ENCODE results near the gene USP34. TPM values are rescaled to one million over a fixed set of nuclear protein-coding genes. Genes with fewer than 3 reads are reported as not detected.

Gene USP34
- total and polyA plus RNA-seq, 2 of the 8 experiments (the other 6 are each of a cell fraction or from before 2014, with no cell fraction given), result 56.7 to 91.7 TPM

DNA sequence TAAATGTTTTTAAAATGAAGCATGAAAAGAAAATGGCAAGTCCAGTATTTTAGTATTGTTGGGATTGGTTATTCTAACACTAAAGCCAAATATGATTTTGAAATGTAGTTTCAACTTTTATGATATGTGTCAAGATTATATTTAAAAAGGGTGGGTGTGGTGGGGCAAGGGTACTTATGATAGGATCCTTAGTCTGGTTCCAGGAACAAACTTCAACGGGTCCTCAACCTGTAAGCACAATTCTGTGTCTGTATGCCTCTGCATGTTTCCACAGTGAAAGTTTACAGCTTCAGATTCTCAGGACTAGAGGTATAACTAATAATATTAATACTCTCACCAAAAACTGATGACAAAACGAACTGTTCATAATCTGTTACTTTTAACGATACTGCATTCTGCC, 5.8 kb downstream of the USP34 start:
- no peak overlapping the region for H2AK5ac ChIP-seq (ENCODE audit: low read depth, low read length)
- H2BK5ac ChIP-seq (ENCODE audit: low read depth, low read length), result no peak overlapping the region
- H3K9ac ChIP-seq (replicated peaks in 1 of 4; ENCODE audit: extremely low read depth in 1 of 4, low read depth in 3 of 4, low read length in 3 of 4), result no peak overlapping the region
- H3K27me3 ChIP-seq (replicated peaks in 1 of 4; ENCODE audit: control insufficient read depth in 3 of 4, extremely low read depth in 1 of 4, insufficient read depth in 3 of 4, low read length in 3 of 4), result no peaks in the 10 kb centered on the region
- H3K4me1 ChIP-seq (replicated peaks in 1 of 4; ENCODE audit: control insufficient read depth in 3 of 4, insufficient read depth in 4 of 4, low read length in 3 of 4), result peaks cover 0 to 3% (median 0%) of the 10 kb centered on the region in 4 experiments; a peak in 1 of 7 replicates
- H3K18ac ChIP-seq (ENCODE audit: extremely low read depth, low read length), result no peak overlapping the region
- H3K79me2 ChIP-seq (ENCODE audit: control insufficient read depth in 1 of 2, insufficient read depth in 2 of 2, low read length in 2 of 2), result peaks cover 28 to 99% of the 10 kb centered on the region in 2 experiments
- no peaks in the 10 kb centered on the region for H3K79me1 ChIP-seq (ENCODE audit: low read depth, low read length)
- H3K36me3 ChIP-seq (ENCODE audit: control insufficient read depth in 2 of 4, insufficient read depth in 4 of 4, low read length in 3 of 4), result peaks cover 0 to 6% (median 0%) of the 10 kb centered on the region in 4 experiments; a peak in 1 of 8 replicates
- no peak overlapping the region for H3K27ac ChIP-seq (ENCODE audit: low read depth, low read length)
- H3K23me2 ChIP-seq (ENCODE audit: low read depth, low read length), result no peaks in the 10 kb centered on the region
- no peak overlapping the region for H4K5ac ChIP-seq (ENCODE audit: insufficient read length, low read depth, low read length)
- ChIA-PET CTCF (ENCODE audit: partially characterized antibody) (interaction anchor here (4.9 kb wide), 1 partner anchor 38 kb away, joined by 23 read pairs; no protein-coding TSS in a partner anchor), POLR2A (ENCODE audit: partially characterized antibody) (interaction anchor here (0.6 to 3.2 kb wide), 5 partner anchors 12 to 70 kb away, joined by 3 to 8 read pairs (median 3); no protein-coding TSS in a partner anchor)
- FAIRE-seq (no peak), DNase-seq (ENCODE audit: low read depth in 1 of 2, low spot score in 2 of 2) (no peak)
- H4K91ac ChIP-seq (replicated peaks; ENCODE audit: insufficient read length, low read length), result no peak overlapping the region
- WGBS, 2 experiments (ENCODE audit: extremely low coverage in 1 of 2, insufficient coverage in 1 of 2, insufficient read length in 1 of 2, insufficient replicate concordance in 2 of 2, low coverage in 1 of 2, low lambda C conversion rate in 2 of 2, missing lambda C conversion rate in 1 of 2), result 92% methylated on average over 3 of the region's 3 CpGs; no CpG with 5 or more reads in 1 of the 2 experiments
- H4K20me1 ChIP-seq (replicated peaks in 1 of 2; ENCODE audit: control insufficient read depth in 1 of 2, insufficient read depth in 2 of 2, low read length in 2 of 2), result peaks cover 5 to 11% of the 10 kb centered on the region in 2 experiments
- TF ChIP-seq BCL11A (IDR thresholded peaks at IDR 0.05; ENCODE audit: low read depth in 2 of 2, low read length in 2 of 2), result no peak
- H3K4ac ChIP-seq (replicated peaks; ENCODE audit: insufficient read length, low read depth, low read length), result no peak overlapping the region
- no peak overlapping the region for H3K4me2 ChIP-seq (ENCODE audit: insufficient read depth in 1 of 2, low read depth in 2 of 2, low read length in 2 of 2)
- H2BK12ac ChIP-seq (ENCODE audit: low read depth, low read length), result no peak overlapping the region
- H2BK15ac ChIP-seq (ENCODE audit: low read length), result no peak overlapping the region
- H2BK120ac ChIP-seq (replicated peaks; ENCODE audit: low read depth, low read length), result no peak overlapping the region
- no peak overlapping the region for H3K56ac ChIP-seq (replicated peaks; ENCODE audit: insufficient read length, low read depth, low read length)
- H3K4me3 ChIP-seq (ENCODE audit: extremely low read depth in 1 of 4, insufficient read depth in 2 of 4, low read depth in 3 of 4, low read length in 4 of 4), result no peak overlapping the region
- H2BK20ac ChIP-seq (ENCODE audit: low read length), result no peak overlapping the region
- H4K8ac ChIP-seq (ENCODE audit: extremely low read depth, insufficient read depth, low read length), result no peak overlapping the region
- no peak overlapping the region for H3K23ac ChIP-seq (ENCODE audit: insufficient read length)
- no peaks in the 10 kb centered on the region for H3K9me3 ChIP-seq (ENCODE audit: insufficient read depth in 2 of 2, low read depth in 1 of 2, low read length in 1 of 2)
- H3K14ac ChIP-seq (ENCODE audit: insufficient read length), result no peak overlapping the region
- H2AFZ ChIP-seq (ENCODE audit: low read length), result no peak overlapping the region

All from H1 (cell line).